H1 (cell line): Measurements from ENCODE around the gene APBA3. TPM values are rescaled to one million over a fixed set of nuclear protein-coding genes. Genes with fewer than 3 reads are reported as not detected.

Experiments used
- CTCF ChIA-PET: fragments of 300-600 bp; sonication (Branson Sonifier 250); formaldehyde crosslinking; loops from one replicate; lab custom pipeline; 2021; ENCODE audit not compliant: partially characterized antibody; lab: Charles Lee
- POLR2A ChIA-PET: fragments of 300-600 bp; sonication (Branson Sonifier 250); formaldehyde crosslinking; loops from one replicate; lab custom pipeline; 2021; ENCODE audit warnings: inconsistent platforms; ENCODE audit not compliant: partially characterized antibody; lab: Charles Lee
- DNase-seq, 2 experiments: peaks; one replicate each; pipeline versions ENCODE4 v3.0.0 to v3.0.0-alpha.2; 2010 to 2022; ENCODE audit warnings: low spot score in 2 of 2, low read depth in 1 of 2, mixed read lengths in 1 of 2
- FAIRE-seq: peaks from 2 replicates; lab custom pipeline; 2011; peaks lifted over from hg19 to GRCh38; lab: Jason Lieb, UNC
- H2AFZ ChIP-seq: 2 replicates; pipeline ENCODE4 v1.8.1; 2012; ENCODE audit warnings: low read length, inconsistent platforms
- H2AK5ac ChIP-seq: 2 replicates; pipeline ENCODE4 v1.6.1; 2013; ENCODE audit warnings: low read depth, low read length
- H2BK120ac ChIP-seq: replicated peaks from 2 replicates; pipeline ENCODE3; 2013; ENCODE audit warnings: low read depth, low read length, inconsistent platforms
- H2BK12ac ChIP-seq: 2 replicates; pipeline ENCODE4 v1.6.1; 2013; ENCODE audit warnings: low read depth, low read length
- H2BK15ac ChIP-seq: 2 replicates; pipeline ENCODE4 v1.6.1; 2013; ENCODE audit warnings: low read length
- H2BK20ac ChIP-seq: 2 replicates; pipeline ENCODE4 v1.6.1; 2013; ENCODE audit warnings: low read length
- H2BK5ac ChIP-seq: 2 replicates; pipeline ENCODE4 v1.6.1; 2013; ENCODE audit warnings: low read depth, low read length
- H3K14ac ChIP-seq: 2 replicates; pipeline ENCODE4 v1.6.1; 2013; ENCODE audit warnings: inconsistent platforms; ENCODE audit not compliant: insufficient read length
- H3K18ac ChIP-seq: 2 replicates; pipeline ENCODE4 v1.6.1; 2013; ENCODE audit warnings: low read length; ENCODE audit errors: extremely low read depth
- H3K23ac ChIP-seq: 2 replicates; pipeline ENCODE4 v1.6.1; 2013; ENCODE audit warnings: inconsistent platforms; ENCODE audit not compliant: insufficient read length
- H3K23me2 ChIP-seq: 2 replicates; pipeline ENCODE4 v1.6.1; 2013; ENCODE audit warnings: low read depth, low read length
- H3K27ac ChIP-seq: 2 replicates; pipeline ENCODE4 v1.6.1; 2011; ENCODE audit warnings: low read depth, low read length, inconsistent platforms
- H3K27me3 ChIP-seq, 4 experiments: replicated peaks in 1 of 4; 1 replicate in 1 of 4; 2 replicates in 3 of 4; pipeline versions ENCODE4 v1.6.1 to v1.8.1; 2011 to 2013; ENCODE audit warnings: low read length in 3 of 4, mild to moderate bottlenecking in 3 of 4, inconsistent platforms in 2 of 4, mixed read lengths in 2 of 4, moderate library complexity in 1 of 4; ENCODE audit not compliant: control insufficient read depth in 3 of 4, insufficient read depth in 3 of 4; ENCODE audit errors: extremely low read depth in 1 of 4
- H3K36me3 ChIP-seq, 4 experiments: 2 replicates each; pipeline versions ENCODE4 v1.6.1 to v1.8.1; 2011 to 2013; ENCODE audit warnings: mild to moderate bottlenecking in 4 of 4, low read length in 3 of 4, moderate library complexity in 2 of 4, control low read depth in 1 of 4, inconsistent platforms in 1 of 4; ENCODE audit not compliant: insufficient read depth in 4 of 4, control insufficient read depth in 2 of 4
- H3K4ac ChIP-seq: replicated peaks from 2 replicates; pipeline ENCODE3; 2013; ENCODE audit warnings: low read length, low read depth, mixed read lengths, inconsistent platforms; ENCODE audit not compliant: insufficient read length
- H3K4me1 ChIP-seq, 4 experiments: replicated peaks in 1 of 4; 1 replicate in 1 of 4; 2 replicates in 3 of 4; pipeline versions ENCODE4 v1.6.1 to v1.8.1; 2011 to 2013; ENCODE audit warnings: low read length in 3 of 4, inconsistent platforms in 2 of 4, mixed read lengths in 1 of 4; ENCODE audit not compliant: insufficient read depth in 4 of 4, control insufficient read depth in 3 of 4
- H3K4me2 ChIP-seq, 2 experiments: 2 replicates each; pipeline versions ENCODE4 v1.6.1 to v1.8.1; 2011 to 2013; ENCODE audit warnings: low read depth in 2 of 2, low read length in 2 of 2, control low read depth in 1 of 2, inconsistent platforms in 1 of 2, mild to moderate bottlenecking in 1 of 2; ENCODE audit not compliant: insufficient read depth in 1 of 2
- H3K4me3 ChIP-seq, 4 experiments: fragments of 200-600, 300-600 bp in 1 of 4; sonication (generic), shearing (Covaris generic), sonication (Bioruptor Twin) in 1 of 4; 2 replicates each; pipeline versions ENCODE4 v1.5.1 to v1.8.1; 2011 to 2016; ENCODE audit warnings: low read length in 4 of 4, low read depth in 3 of 4, control low read depth in 2 of 4, inconsistent platforms in 2 of 4, mild to moderate bottlenecking in 2 of 4, mixed read lengths in 1 of 4, moderate library complexity in 1 of 4; ENCODE audit not compliant: insufficient read depth in 2 of 4; ENCODE audit errors: extremely low read depth in 1 of 4
- H3K56ac ChIP-seq: replicated peaks from 2 replicates; pipeline ENCODE3; 2013; ENCODE audit warnings: low read depth, mild to moderate bottlenecking, mixed read lengths, low read length, inconsistent platforms; ENCODE audit not compliant: insufficient read length
- H3K79me1 ChIP-seq: 2 replicates; pipeline ENCODE4 v1.6.1; 2013; ENCODE audit warnings: low read depth, low read length, control low read depth
- H3K79me2 ChIP-seq, 2 experiments: 2 replicates each; pipeline versions ENCODE4 v1.6.1 to v1.8.1; 2012 to 2013; ENCODE audit warnings: low read length in 2 of 2, mild to moderate bottlenecking in 2 of 2, inconsistent platforms in 1 of 2; ENCODE audit not compliant: insufficient read depth in 2 of 2, control insufficient read depth in 1 of 2
- H3K9ac ChIP-seq, 4 experiments: replicated peaks in 1 of 4; 1 replicate in 1 of 4; 2 replicates in 3 of 4; pipeline versions ENCODE4 v1.6.1 to v1.8.1; 2011 to 2013; ENCODE audit warnings: low read depth in 3 of 4, low read length in 3 of 4, control low read depth in 2 of 4, mild to moderate bottlenecking in 2 of 4, moderate library complexity in 2 of 4, inconsistent platforms in 1 of 4; ENCODE audit errors: extremely low read depth in 1 of 4
- H3K9me3 ChIP-seq, 2 experiments: 2 replicates each; pipeline versions ENCODE4 v1.6.1 to v1.8.1; 2012 to 2013; ENCODE audit warnings: mild to moderate bottlenecking in 2 of 2, moderate library complexity in 2 of 2, control low read depth in 1 of 2, inconsistent platforms in 1 of 2, low read depth in 1 of 2, low read length in 1 of 2, mixed read lengths in 1 of 2; ENCODE audit not compliant: insufficient read depth in 2 of 2
- H4K20me1 ChIP-seq, 2 experiments: replicated peaks in 1 of 2; 2 replicates each; pipeline versions ENCODE3 to v1.8.1; 2011 to 2013; ENCODE audit warnings: inconsistent platforms in 2 of 2, low read length in 2 of 2, mild to moderate bottlenecking in 1 of 2; ENCODE audit not compliant: insufficient read depth in 2 of 2, control insufficient read depth in 1 of 2
- H4K5ac ChIP-seq: 2 replicates; pipeline ENCODE4 v1.6.1; 2013; ENCODE audit warnings: low read length, low read depth, mixed read lengths, inconsistent platforms; ENCODE audit not compliant: insufficient read length
- H4K8ac ChIP-seq: 2 replicates; pipeline ENCODE4 v1.8.0; 2013; ENCODE audit warnings: mild to moderate bottlenecking, moderate library complexity, low read length, inconsistent platforms; ENCODE audit not compliant: insufficient read depth; ENCODE audit errors: extremely low read depth
- H4K91ac ChIP-seq: replicated peaks from 2 replicates; pipeline ENCODE3; 2013; ENCODE audit warnings: low read length, mixed read lengths, inconsistent platforms; ENCODE audit not compliant: insufficient read length
- BACH1 ChIP-seq: IDR thresholded peaks from 2 replicates; pipeline ENCODE4 v1.6.1; 2012; ENCODE audit warnings: low read length, improper control_type of control experiment
- CBX5 ChIP-seq: fragments of 300-800, 300-1000 bp; sonication (generic); IDR thresholded peaks from 2 replicates; pipeline ENCODE4 v1.7.1; 2016; ENCODE audit warnings: antibody characterized with exemption, low read length, low read depth
- CBX8 ChIP-seq: fragments of 300-800, 300-1000 bp; sonication (generic); IDR thresholded peaks from 2 replicates; pipeline ENCODE4 v1.7.1; 2016; ENCODE audit warnings: low read depth, low read length, borderline replicate concordance
- CEBPB ChIP-seq: IDR thresholded peaks from 2 replicates; pipeline ENCODE4 v1.6.1; 2012; ENCODE audit warnings: low read depth, low read length
- CREB1 ChIP-seq: IDR thresholded peaks from 2 replicates; pipeline ENCODE4 v1.6.1; 2012; ENCODE audit warnings: inconsistent platforms
- EZH2 ChIP-seq: fragments of 200-600 bp; sonication (generic); IDR thresholded peaks from 2 replicates; pipeline ENCODE4 v1.7.1; 2012; ENCODE audit warnings: low read depth, mild to moderate bottlenecking, moderate library complexity, low read length, inconsistent platforms; ENCODE audit not compliant: severe bottlenecking
- GABPA ChIP-seq: IDR thresholded peaks from 2 replicates; pipeline ENCODE4 v1.6.1; 2011; ENCODE audit warnings: mild to moderate bottlenecking, low read length, moderate library complexity, borderline replicate concordance; ENCODE audit not compliant: insufficient read depth
- POLR2AphosphoS5 ChIP-seq: IDR thresholded peaks from 2 replicates; pipeline ENCODE4 v1.6.1; 2011; ENCODE audit warnings: low read depth, low read length
- SP4 ChIP-seq: IDR thresholded peaks from 2 replicates; pipeline ENCODE4 v1.6.1; 2012; ENCODE audit warnings: low read length, inconsistent platforms
- TCF12 ChIP-seq: IDR thresholded peaks from 2 replicates; pipeline ENCODE4 v1.6.1; 2011; ENCODE audit warnings: low read depth, mild to moderate bottlenecking, low read length
- ZNF274 ChIP-seq: IDR thresholded peaks from 2 replicates; pipeline ENCODE4 v1.7.0; 2012; ENCODE audit warnings: low read length, borderline replicate concordance; ENCODE audit errors: extremely low read depth
- WGBS, 2 experiments: shearing (Covaris generic) in 1 of 2; methylation state at CpG; one replicate each; pipeline versions ENCODE4 v1.1.6 to v1.1.7; 2013 to 2015; ENCODE audit warnings: low lambda C conversion rate in 2 of 2, mixed read lengths in 2 of 2, inconsistent platforms in 1 of 2, low coverage in 1 of 2, missing lambda C conversion rate in 1 of 2; ENCODE audit not compliant: insufficient replicate concordance in 2 of 2, insufficient coverage in 1 of 2, insufficient read length in 1 of 2; ENCODE audit errors: extremely low coverage in 1 of 2, missing lambda C conversion rate in 1 of 2; 5-methylcytosine and 5-hydroxymethylcytosine counted together
- polyA plus RNA-seq, 7 experiments: library from polyadenylated mRNA; depleted of rRNA in 3 of 7; stranded (reverse) in 5 of 7; unstranded in 2 of 7; fragments of >200 nt in 5 of 7; fragments of 200-250 nt in 2 of 7; gene quantifications; 1 replicate in 5 of 7; 2 replicates in 1 of 7; 4 replicates in 1 of 7; pipeline versions ENCODE4 v1.2.1 to v1.2.3, GENCODE V29; 2011 to 2013; ENCODE audit warnings: missing spikeins in 2 of 7, mixed read lengths in 2 of 7
- total RNA-seq: library from RNA; stranded (reverse); fragmentation: NEBNext Ultra II Directional; extraction: Animal tissue kit (Norgen Biotek cat#: 25700); gene quantifications from 2 replicates; pipeline ENCODE4 v1.2.1, GENCODE V29; 2021
- TF ChIP-seq, protein P1 (sequence below), 3 experiments: IDR thresholded peaks; 1 replicate in 2 of 3; 2 replicates in 1 of 3; pipeline versions ENCODE4 v1.5.1 to v1.6.1; 2011; ENCODE audit warnings: low read length in 3 of 3, mild to moderate bottlenecking in 3 of 3, inconsistent platforms in 2 of 3, low read depth in 1 of 3, moderate library complexity in 1 of 3; ENCODE audit not compliant: insufficient read depth in 1 of 3; ENCODE audit errors: control extremely low read depth in 1 of 3

APBA3 gene
- total and polyA plus RNA-seq, 2 of the 8 experiments (the other 6 are each of a cell fraction or from before 2014, with no cell fraction given), result 21.4 to 36.9 TPM

DNA sequence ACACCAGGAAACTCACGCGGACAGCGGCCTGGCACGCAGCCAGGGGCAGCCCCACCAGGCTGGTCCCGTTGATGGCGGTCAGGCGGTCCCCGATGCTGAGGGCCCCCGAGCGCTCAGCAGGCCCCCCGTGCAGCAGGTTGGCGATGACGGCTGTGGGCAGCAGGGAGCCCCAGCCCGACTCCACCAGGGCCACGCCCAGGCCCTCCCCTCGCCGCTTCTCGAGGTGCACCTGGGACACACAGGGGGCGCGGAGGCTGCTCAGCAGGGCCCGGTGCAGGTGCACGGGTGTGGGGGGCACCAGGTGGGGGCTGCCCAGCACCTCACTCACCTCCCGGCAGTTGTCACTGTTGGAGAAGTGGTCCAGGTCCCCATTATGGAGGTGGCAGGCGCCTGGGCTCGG, 9.0 kb downstream of the APBA3 start:
- POLR2A ChIA-PET, result interaction anchor here (1.0 to 1.8 kb wide), 2 partner anchors 11 to 233 kb away, joined by 3 to 4 read pairs; partner anchors contain the start of gene EEF2
- DNase-seq, result no peak
- TF ChIP-seq, protein P1, sequence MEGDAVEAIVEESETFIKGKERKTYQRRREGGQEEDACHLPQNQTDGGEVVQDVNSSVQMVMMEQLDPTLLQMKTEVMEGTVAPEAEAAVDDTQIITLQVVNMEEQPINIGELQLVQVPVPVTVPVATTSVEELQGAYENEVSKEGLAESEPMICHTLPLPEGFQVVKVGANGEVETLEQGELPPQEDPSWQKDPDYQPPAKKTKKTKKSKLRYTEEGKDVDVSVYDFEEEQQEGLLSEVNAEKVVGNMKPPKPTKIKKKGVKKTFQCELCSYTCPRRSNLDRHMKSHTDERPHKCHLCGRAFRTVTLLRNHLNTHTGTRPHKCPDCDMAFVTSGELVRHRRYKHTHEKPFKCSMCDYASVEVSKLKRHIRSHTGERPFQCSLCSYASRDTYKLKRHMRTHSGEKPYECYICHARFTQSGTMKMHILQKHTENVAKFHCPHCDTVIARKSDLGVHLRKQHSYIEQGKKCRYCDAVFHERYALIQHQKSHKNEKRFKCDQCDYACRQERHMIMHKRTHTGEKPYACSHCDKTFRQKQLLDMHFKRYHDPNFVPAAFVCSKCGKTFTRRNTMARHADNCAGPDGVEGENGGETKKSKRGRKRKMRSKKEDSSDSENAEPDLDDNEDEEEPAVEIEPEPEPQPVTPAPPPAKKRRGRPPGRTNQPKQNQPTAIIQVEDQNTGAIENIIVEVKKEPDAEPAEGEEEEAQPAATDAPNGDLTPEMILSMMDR (IDR thresholded peaks at IDR 0.05; ENCODE audit: control extremely low read depth in 1 of 3, insufficient read depth in 1 of 3, low read depth in 1 of 3, low read length in 3 of 3), result no peak
- TF ChIP-seq ZNF274 (no peak), TCF12 (no peak), CBX5 (no peak), POLR2AphosphoS5 (no peak), EZH2 (no peak), SP4 (no peak), CREB1 (no peak), GABPA (no peak), CEBPB (no peak), CBX8 (no peak), BACH1 (no peak)

More for the DNA sequence above, 9.0 kb downstream of the APBA3 start:
- Histone ChIP-seq H2BK120ac (no peak overlapping the region), H4K20me1 (peaks cover 0 to 6% of the 10 kb centered on the region in 2 experiments), H3K4me2 (no peak overlapping the region), H3K27me3 (no peaks in the 10 kb centered on the region), H4K5ac (no peak overlapping the region), H2BK20ac (no peak overlapping the region), H2BK5ac (no peak overlapping the region), H3K36me3 (peaks cover 0 to 26% (median 12%) of the 10 kb centered on the region in 4 experiments; a peak in 4 of 8 replicates), H2BK15ac (no peak overlapping the region), H4K8ac (no peak overlapping the region), H3K79me1 (no peaks in the 10 kb centered on the region), H3K18ac (no peak overlapping the region), H3K14ac (no peak overlapping the region), H3K79me2 (no peaks in the 10 kb centered on the region), H3K4me1 (no peaks in the 10 kb centered on the region), H3K4ac (no peak overlapping the region), H3K9me3 (no peaks in the 10 kb centered on the region), H3K23ac (no peak overlapping the region), H3K27ac (no peak overlapping the region), H4K91ac (no peak overlapping the region), H2BK12ac (no peak overlapping the region), H3K4me3 (no peak overlapping the region), H3K56ac (no peak overlapping the region), H2AFZ (no peak overlapping the region), H3K9ac (no peak overlapping the region), H2AK5ac (no peak overlapping the region), H3K23me2 (no peaks in the 10 kb centered on the region)
- WGBS, 2 experiments, result 89% methylated on average over 17 of the region's 25 CpGs; no CpG with 5 or more reads in 1 of the 2 experiments
- CTCF ChIA-PET, result interaction anchor here (1.0 kb wide), 3 partner anchors 33 to 86 kb away, joined by 3 read pairs; no protein-coding TSS in a partner anchor
- FAIRE-seq, result no peak
